Fibroblast of the aortic adventitia (primary cell): ENCODE data around the gene UNC13B. TPM values are rescaled to one million over a fixed set of nuclear protein-coding genes. Genes with fewer than 3 reads are reported as not detected.

Experiments used
- DNase-seq: peaks from one replicate; pipeline ENCODE4 v3.0.0-alpha.2; 2010; ENCODE audit warnings: low read depth
- H3K4me3 ChIP-seq: 2 replicates; pipeline ENCODE4 v1.5.1; 2011; ENCODE audit warnings: low read depth, mild to moderate bottlenecking, control low read depth, low read length, moderate library complexity
- CTCF ChIP-seq: IDR thresholded peaks from 2 replicates; pipeline ENCODE4 v1.5.1; 2011; ENCODE audit warnings: mild to moderate bottlenecking, low read length, control low read depth, inconsistent platforms; ENCODE audit not compliant: insufficient read depth
- total RNA-seq: library from RNA; depleted of rRNA; stranded (reverse); fragments of >200 nt; gene quantifications from 2 replicates; pipeline ENCODE4 v1.2.3, GENCODE V29; 2012; ENCODE audit warnings: low replicate concordance

The UNC13B gene
- total RNA-seq, 1 donor = 32.6 TPM

DNA sequence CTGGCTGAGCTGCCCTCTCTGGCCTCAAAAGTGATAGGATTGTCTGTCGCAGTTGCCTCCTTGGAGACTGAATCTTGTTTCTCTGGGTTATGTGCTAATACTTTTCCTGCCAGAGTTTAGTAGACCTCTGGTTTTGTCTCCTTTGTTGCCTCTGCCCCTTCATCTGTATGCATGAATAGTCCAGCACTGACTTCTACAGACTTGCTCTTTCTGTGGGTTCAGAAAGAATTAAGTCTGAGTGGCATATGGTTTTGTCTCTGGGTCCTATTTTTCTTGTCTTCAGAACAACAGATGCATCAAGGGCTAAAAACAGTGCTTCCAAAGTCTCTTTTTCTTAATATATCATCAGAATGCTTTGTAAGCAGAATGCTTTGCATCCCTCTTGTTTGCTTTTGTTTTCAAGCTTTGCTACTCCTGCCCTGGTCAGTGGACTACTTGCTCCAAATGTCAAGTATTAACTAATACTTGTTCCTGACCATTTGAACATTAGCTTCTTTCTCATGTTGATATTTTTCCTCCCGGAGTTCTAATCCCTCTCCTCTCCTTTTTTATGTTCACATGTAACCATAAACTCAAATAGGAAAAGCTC is 131.7 kb downstream of the UNC13B start:
- DNase-seq = no peak
- H3K4me3 ChIP-seq = no peak overlapping the region
- TF ChIP-seq CTCF = no peak

DNA sequence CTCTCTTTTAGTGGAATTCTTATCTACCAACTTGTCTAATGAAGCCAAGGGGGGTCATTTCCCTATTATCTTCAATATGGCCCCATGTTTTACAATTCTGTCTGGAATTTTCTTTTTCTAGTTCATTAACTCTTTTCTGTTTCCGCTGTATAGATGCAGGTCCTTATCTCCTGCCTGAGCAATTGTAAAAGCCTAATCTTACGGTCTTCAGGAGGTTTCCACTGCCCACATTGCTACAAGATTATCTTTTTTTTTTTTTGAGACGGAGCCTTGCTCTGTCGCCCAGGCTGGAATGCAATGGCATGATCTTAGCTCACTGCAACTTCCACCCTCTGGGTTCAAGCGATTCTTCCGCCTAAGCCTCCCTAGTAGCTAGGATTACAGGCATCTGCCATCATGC is 132.3 kb downstream of the UNC13B start:
- no peak for DNase-seq
- no peak overlapping the region for H3K4me3 ChIP-seq
- no peak for TF ChIP-seq CTCF

DNA sequence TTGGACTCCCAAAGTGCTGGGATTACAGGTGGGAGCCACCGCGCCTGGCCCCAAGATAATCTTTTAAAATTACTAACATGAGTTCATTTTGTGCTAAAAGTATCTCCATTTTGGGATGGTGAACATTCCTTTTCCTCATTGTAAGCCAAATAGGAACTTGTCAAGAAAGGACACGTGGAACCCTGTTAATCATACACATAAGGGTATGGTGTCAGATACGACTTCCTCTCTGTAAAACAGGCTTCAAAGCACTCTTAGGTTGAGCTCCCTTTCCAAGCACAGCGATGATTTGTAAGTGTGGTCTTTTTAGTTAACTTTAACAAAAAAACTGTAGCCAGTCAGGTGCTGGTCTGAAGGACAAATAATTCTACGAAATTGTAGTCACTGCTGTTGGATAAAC is 132.7 kb downstream of the UNC13B start:
- no peak for DNase-seq
- no peak overlapping the region for H3K4me3 ChIP-seq
- TF ChIP-seq CTCF = no peak

DNA sequence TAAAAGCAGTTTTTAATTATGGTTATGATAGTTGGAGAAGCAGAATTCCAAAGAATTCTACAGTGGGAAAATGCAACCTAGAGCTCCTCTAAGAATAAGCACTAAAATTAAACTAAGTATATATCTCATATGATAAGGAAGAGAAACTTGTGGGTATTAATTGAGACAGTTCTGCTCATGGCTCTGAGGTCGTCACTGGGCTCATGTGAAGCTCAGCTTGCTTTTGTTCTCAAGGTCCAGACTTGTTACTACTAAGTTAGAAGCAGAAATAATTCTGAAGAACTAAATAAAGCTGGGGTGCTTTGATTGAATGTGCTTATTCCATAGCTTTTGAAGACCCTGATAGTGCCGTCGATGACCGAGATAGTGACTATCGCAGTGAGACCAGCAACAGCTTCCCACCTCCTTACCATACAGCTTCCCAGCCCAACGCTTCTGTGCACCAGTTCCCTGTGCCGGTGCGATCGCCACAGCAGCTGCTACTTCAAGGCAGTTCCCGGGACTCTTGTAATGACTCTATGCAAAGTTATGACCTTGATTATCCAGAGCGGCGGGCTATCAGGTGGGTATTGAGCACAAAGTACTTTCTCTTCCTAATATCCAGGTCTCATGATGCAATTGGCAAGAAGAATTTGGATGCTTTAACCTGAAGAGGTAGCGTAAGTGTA is 133.7 kb downstream of the UNC13B start:
- no peak overlapping the region for H3K4me3 ChIP-seq
- TF ChIP-seq CTCF = no peak
- DNase-seq = no peak

DNA sequence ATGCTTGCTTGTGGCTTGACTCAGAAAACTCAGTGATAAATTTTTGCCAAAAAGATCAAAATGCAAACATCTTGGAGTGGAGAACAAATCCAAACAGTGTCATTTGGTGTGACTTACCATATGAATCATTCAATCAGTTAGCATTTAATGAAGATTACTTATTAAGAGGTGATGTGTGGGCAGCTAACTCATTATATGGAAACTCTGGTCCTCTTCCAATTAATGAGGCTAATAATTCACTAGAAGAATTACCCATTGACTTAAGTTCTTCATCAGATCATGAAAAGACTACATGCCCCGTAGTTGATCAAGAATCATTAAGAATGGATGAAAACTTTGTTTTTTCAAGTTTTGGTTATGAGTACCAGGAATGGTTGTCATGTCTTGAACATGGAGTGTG is 141.8 kb downstream of the UNC13B start:
- no peak for TF ChIP-seq CTCF
- DNase-seq = no peak
- H3K4me3 ChIP-seq = no peak overlapping the region

DNA sequence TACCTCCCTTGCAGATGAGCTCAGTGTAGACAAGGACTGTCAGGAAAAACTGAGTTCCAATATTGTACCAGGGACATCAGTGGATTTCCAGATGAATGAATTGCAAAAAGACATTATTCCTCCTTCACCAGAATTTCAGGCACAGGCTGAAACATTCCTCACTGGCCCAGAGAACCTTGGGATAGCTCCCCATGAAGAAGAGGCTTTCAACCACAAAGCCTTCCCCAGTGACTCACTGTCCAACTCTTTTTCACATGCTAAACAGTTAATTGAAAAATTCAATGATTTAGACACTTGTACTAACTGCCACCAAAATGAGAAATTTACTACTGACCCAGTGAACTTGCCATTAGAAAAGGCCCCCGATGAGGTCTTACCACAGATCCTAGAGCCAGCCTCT is 144.5 kb downstream of the UNC13B start:
- no peak for TF ChIP-seq CTCF
- no peak for DNase-seq
- H3K4me3 ChIP-seq = no peak overlapping the region

DNA sequence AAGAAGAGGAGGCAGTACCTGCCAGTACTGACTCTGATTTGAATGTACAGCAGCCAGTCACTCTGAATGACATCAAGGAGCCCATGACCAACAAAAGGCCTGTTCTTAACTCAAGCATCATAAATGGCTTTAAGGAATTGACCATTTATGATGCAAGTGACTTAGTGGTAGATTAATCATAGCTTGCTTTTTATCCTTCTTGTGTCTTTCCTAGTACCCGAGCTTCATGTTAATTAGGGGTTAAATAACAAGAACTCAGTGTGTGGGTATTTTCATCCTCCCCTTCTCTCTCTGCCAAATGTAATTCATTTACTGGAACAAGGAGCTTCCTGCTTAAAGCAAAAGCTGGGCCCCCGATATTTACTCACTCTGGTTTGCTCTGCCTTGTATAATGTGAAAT is 146.5 kb downstream of the UNC13B start:
- no peak overlapping the region for H3K4me3 ChIP-seq
- no peak for TF ChIP-seq CTCF
- DNase-seq = no peak
